Breast epithelium (tissue), 3 donors: ENCODE data around the gene SNAPC4.

Experiments used
- POLR2A ChIP-seq: fragments of 450-650 bp; IDR thresholded peaks from one replicate; pipeline ENCODE4 v1.6.1; 2016; ENCODE audit warnings: antibody characterized with exemption, mild to moderate bottlenecking, moderate library complexity
- POLR2AphosphoS5 ChIP-seq, 3 donors: sonication (generic); formaldehyde crosslinking; IDR thresholded peaks; one replicate each; pipeline ENCODE4 v1.6.1; 2017; ENCODE audit warnings: antibody characterized with exemption in 3 of 3
- TF ChIP-seq, protein P1 (sequence below), 3 donors: fragments of 450-650 bp; IDR thresholded peaks; one replicate each; pipeline ENCODE4 v1.5.1; 2016 to 2017; ENCODE audit warnings: antibody characterized with exemption in 3 of 3, mild to moderate bottlenecking in 3 of 3, moderate library complexity in 3 of 3

DNA sequence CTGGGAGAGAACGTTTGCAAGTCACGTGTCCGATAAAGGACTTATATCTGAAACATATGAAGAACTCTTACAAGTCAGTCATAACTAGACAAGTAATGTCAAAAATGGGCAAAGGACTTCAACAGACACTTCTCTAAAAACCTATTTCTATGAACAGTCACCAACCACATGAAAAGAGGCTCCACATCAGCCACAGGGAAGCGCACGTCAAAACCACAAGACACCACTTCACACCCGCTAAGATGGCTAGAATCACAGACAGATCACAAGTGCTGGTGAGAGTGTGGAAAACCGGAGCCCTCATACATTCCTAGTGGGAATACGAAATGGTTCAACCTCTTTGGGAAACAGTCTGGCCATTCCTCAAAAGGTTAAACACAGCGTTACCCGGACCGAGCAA lies 15.0 kb downstream of the SNAPC4 start:
- TF ChIP-seq, protein P1, sequence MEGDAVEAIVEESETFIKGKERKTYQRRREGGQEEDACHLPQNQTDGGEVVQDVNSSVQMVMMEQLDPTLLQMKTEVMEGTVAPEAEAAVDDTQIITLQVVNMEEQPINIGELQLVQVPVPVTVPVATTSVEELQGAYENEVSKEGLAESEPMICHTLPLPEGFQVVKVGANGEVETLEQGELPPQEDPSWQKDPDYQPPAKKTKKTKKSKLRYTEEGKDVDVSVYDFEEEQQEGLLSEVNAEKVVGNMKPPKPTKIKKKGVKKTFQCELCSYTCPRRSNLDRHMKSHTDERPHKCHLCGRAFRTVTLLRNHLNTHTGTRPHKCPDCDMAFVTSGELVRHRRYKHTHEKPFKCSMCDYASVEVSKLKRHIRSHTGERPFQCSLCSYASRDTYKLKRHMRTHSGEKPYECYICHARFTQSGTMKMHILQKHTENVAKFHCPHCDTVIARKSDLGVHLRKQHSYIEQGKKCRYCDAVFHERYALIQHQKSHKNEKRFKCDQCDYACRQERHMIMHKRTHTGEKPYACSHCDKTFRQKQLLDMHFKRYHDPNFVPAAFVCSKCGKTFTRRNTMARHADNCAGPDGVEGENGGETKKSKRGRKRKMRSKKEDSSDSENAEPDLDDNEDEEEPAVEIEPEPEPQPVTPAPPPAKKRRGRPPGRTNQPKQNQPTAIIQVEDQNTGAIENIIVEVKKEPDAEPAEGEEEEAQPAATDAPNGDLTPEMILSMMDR (IDR thresholded peaks at IDR 0.05) = no peak
- TF ChIP-seq POLR2AphosphoS5 (IDR thresholded peaks at IDR 0.05) (no peak), POLR2A (no peak)
